SIG-M5 treated with dmso at 0.1 percent for 504 hours (cell line): ENCODE measurements around the gene ZYX.

Experiments
- DNase-seq: peaks from one replicate; lab custom pipeline; 2025; ENCODE audit not compliant: unreplicated experiment; lab: John Stamatoyannopoulos, UW

ZYX gene

GRCh38 chr7:143380646-143381426 is at the start of gene ZYX:
Gene ZYX, plus strand, starts transcription at chr7:143381345. Its CDS starts 227 bp downstream, at chr7:143381572.
- DNase-seq, result peak; percentile 94

- DNase-seq, result no peak
Observed at GRCh38 chr7:143334244-143334643, 46.9 kb upstream of the ZYX start.

- no peak for DNase-seq
Observed at GRCh38 chr7:143337216-143337615, 43.9 kb upstream of the ZYX start.

- no peak for DNase-seq
Observed at GRCh38 chr7:143341842-143342241, 39.3 kb upstream of the ZYX start.

- no peak for DNase-seq
Observed at GRCh38 chr7:143343596-143343995, 37.5 kb upstream of the ZYX start.

GRCh38 chr7:143345428-143345900 is 35.7 kb upstream of the ZYX start:
- DNase-seq, result no peak

GRCh38 chr7:143346018-143346417 is 35.1 kb upstream of the ZYX start:
- DNase-seq, result no peak

GRCh38 chr7:143347950-143348349 is 33.2 kb upstream of the ZYX start:
- DNase-seq, result no peak

GRCh38 chr7:143351060-143351459 is 30.1 kb upstream of the ZYX start:
- DNase-seq, result no peak

GRCh38 chr7:143351574-143351973 is 29.6 kb upstream of the ZYX start:
- no peak for DNase-seq

- no peak for DNase-seq
Observed at GRCh38 chr7:143352531-143353002, 28.6 kb upstream of the ZYX start.

GRCh38 chr7:143354376-143354775 is 26.8 kb upstream of the ZYX start:
- DNase-seq, result no peak

GRCh38 chr7:143354965-143355364 is 26.2 kb upstream of the ZYX start:
- DNase-seq, result no peak

- DNase-seq, result no peak
Observed at GRCh38 chr7:143355450-143356385, 25.4 kb upstream of the ZYX start.

- DNase-seq, result no peak
Observed at GRCh38 chr7:143356414-143357050, 24.6 kb upstream of the ZYX start.

GRCh38 chr7:143358626-143359025 is 22.5 kb upstream of the ZYX start:
- no peak for DNase-seq

- peak; percentile 9 for DNase-seq
Observed at GRCh38 chr7:143359771-143360353, 21.3 kb upstream of the ZYX start.

- DNase-seq, result no peak
Observed at GRCh38 chr7:143360788-143361551, 20.2 kb upstream of the ZYX start.

GRCh38 chr7:143361552-143362130 is 19.5 kb upstream of the ZYX start:
- no peak for DNase-seq
